Measurements from ENCODE around the gene ANKEF1. TPM values are rescaled to one million over a fixed set of nuclear protein-coding genes. Genes with fewer than 3 reads are reported as not detected.

The ANKEF1 gene
- total and polyA plus RNA-seq, 2 experiments from 2014 or later = 4.3 to 8.0 TPM

DNA sequence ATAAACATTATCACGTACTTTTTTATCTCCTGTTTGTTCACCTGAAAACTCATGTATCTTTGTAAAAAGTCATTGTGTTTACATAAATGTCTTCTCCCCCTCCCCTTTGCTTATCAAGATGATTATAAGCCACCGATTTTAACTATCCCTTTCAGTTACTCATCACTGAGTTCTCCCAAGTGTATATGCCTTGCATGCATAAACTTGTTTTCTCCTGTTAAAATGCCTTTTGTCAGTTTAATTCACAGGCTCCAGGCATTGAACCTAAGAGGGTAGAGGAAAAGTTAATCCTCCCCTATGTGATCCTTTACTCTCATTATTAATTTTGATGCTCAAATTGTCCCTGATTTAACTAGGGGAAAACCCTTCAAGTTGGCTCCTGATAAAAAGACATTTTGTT lies 24.2 kb downstream of the ANKEF1 start:
- H3K4me3 ChIP-seq = no peak overlapping the region
- H3K9me3 ChIP-seq (ENCODE audit: low read depth) = no peaks in the 10 kb centered on the region
- no peaks in the 10 kb centered on the region for H3K27me3 ChIP-seq
- peaks cover 7% of the 10 kb centered on the region for H3K36me3 ChIP-seq
- H3K27ac ChIP-seq = no peak overlapping the region
- no peak for DNase-seq (ENCODE audit: low read depth in 1 of 2, low spot score in 1 of 2)
- H3K4me1 ChIP-seq (ENCODE audit: low read depth) = no peaks in the 10 kb centered on the region
- TF ChIP-seq, protein P1, sequence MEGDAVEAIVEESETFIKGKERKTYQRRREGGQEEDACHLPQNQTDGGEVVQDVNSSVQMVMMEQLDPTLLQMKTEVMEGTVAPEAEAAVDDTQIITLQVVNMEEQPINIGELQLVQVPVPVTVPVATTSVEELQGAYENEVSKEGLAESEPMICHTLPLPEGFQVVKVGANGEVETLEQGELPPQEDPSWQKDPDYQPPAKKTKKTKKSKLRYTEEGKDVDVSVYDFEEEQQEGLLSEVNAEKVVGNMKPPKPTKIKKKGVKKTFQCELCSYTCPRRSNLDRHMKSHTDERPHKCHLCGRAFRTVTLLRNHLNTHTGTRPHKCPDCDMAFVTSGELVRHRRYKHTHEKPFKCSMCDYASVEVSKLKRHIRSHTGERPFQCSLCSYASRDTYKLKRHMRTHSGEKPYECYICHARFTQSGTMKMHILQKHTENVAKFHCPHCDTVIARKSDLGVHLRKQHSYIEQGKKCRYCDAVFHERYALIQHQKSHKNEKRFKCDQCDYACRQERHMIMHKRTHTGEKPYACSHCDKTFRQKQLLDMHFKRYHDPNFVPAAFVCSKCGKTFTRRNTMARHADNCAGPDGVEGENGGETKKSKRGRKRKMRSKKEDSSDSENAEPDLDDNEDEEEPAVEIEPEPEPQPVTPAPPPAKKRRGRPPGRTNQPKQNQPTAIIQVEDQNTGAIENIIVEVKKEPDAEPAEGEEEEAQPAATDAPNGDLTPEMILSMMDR (IDR thresholded peaks at IDR 0.05; ENCODE audit: low read depth, low read length) = no peak

GRCh38 chr20:10060226-10060625 lies 25.4 kb downstream of the ANKEF1 start:
- Histone ChIP-seq H3K27ac (no peak overlapping the region), H3K4me1 (ENCODE audit: low read depth) (no peaks in the 10 kb centered on the region), H3K4me3 (no peak overlapping the region), H3K36me3 (peaks cover 7% of the 10 kb centered on the region), H3K27me3 (no peaks in the 10 kb centered on the region), H3K9me3 (ENCODE audit: low read depth) (no peaks in the 10 kb centered on the region)
- TF ChIP-seq, protein P1 (IDR thresholded peaks at IDR 0.05; ENCODE audit: low read depth, low read length) = no peak
- no peak for DNase-seq (ENCODE audit: low read depth in 1 of 2, low spot score in 1 of 2)

- H3K4me3 ChIP-seq = no peak overlapping the region
- no peaks in the 10 kb centered on the region for H3K4me1 ChIP-seq (ENCODE audit: low read depth)
- H3K36me3 ChIP-seq = peaks cover 5% of the 10 kb centered on the region
- no peaks in the 10 kb centered on the region for H3K9me3 ChIP-seq (ENCODE audit: low read depth)
- no peak for DNase-seq (ENCODE audit: low read depth in 1 of 2, low spot score in 1 of 2)
- TF ChIP-seq, protein P1 (IDR thresholded peaks at IDR 0.05; ENCODE audit: low read depth, low read length) = no peak
- H3K27me3 ChIP-seq = no peaks in the 10 kb centered on the region
- no peak overlapping the region for H3K27ac ChIP-seq
Measured at GRCh38 chr20:10061641-10062040, 26.9 kb downstream of the ANKEF1 start.

DNA sequence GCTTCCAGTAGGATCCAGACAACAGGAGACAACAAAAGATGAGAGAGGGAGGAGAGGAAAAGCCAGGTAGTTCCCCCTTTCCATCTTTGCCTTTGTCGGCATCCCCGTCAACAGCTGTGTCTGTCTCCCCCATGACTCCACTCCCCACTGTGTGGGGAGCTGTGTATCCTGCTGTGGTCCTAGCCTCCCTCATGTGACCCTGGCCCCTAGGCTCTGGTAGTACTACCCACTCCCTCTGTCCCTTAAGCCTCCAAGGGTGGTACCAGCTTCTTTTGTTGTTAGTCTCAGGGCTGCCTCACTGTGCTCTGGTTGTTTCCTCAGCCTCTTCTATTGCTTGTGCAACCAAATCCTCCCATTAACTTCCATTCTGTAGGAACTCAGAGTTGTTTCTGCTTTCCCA lies 28.7 kb downstream of the ANKEF1 start:
- no peak for DNase-seq (ENCODE audit: low read depth in 1 of 2, low spot score in 1 of 2)
- TF ChIP-seq, protein P1 (IDR thresholded peaks at IDR 0.05; ENCODE audit: low read depth, low read length) = no peak
- H3K4me3 ChIP-seq = no peak overlapping the region
- no peaks in the 10 kb centered on the region for H3K27me3 ChIP-seq
- H3K4me1 ChIP-seq (ENCODE audit: low read depth) = no peaks in the 10 kb centered on the region
- no peaks in the 10 kb centered on the region for H3K36me3 ChIP-seq
- H3K27ac ChIP-seq = no peak overlapping the region
- no peaks in the 10 kb centered on the region for H3K9me3 ChIP-seq (ENCODE audit: low read depth)

DNA sequence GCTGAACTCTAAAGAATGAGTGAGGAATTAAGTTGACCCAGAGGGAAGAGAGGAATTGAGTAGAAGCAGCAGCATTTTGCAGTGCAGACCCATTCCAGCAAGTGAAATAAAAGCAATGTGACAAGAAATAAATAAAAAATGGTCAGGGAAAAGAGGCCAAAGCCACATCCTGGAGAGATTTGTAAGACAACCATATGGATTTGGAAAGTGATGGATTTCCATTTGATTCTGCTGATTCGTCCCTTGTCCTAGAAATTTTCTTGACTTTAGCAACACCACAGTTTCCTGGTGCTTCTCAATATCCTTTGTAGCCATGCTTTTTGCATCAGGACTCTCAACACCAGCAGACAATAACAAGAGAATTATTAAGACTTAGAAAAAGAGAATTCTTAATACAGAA lies 29.8 kb downstream of the ANKEF1 start:
- Histone ChIP-seq H3K4me1 (ENCODE audit: low read depth) (no peaks in the 10 kb centered on the region), H3K27ac (no peak overlapping the region), H3K4me3 (no peak overlapping the region), H3K27me3 (no peaks in the 10 kb centered on the region), H3K9me3 (ENCODE audit: low read depth) (no peaks in the 10 kb centered on the region), H3K36me3 (no peaks in the 10 kb centered on the region)
- no peak for DNase-seq (ENCODE audit: low read depth in 1 of 2, low spot score in 1 of 2)
- TF ChIP-seq, protein P1 (IDR thresholded peaks at IDR 0.05; ENCODE audit: low read depth, low read length) = no peak
